ENCODE results near the gene ZNF787.

Gene ZNF787

DNA sequence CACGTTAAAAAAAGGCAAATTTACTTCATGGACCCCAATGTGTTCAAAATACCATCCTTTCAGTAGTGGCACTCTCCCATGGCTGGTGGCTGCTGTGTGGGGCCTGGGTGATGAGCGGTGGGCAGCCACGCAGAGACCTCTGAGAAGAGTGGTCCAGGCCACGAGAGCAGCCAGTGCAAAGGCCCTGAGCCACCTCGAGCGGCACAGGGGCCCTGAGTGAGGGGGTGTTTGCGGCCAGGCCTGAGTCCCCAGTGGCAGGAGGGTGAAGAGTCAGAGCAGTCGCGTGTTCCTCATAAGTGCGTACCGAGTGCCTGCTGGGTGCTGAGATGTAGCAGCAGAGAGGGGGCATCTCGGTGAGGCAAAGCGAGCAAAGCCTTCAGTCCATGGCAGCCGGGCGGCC, 27.0 kb upstream of the ZNF787 start:
- Histone ChIP-seq H2AK5ac (ENCODE audit: low read length) (no peak overlapping the region), H3K79me2 (ENCODE audit: control insufficient read depth, insufficient read depth, low read length, poor library complexity) (peaks cover under 1% of the 10 kb centered on the region), H3K14ac (ENCODE audit: low read length) (no peak overlapping the region), H2BK120ac (ENCODE audit: insufficient read depth, low read length, poor library complexity) (no peak overlapping the region), H3K36me3 (ENCODE audit: control insufficient read depth in 1 of 2, insufficient read depth in 2 of 2, low read length in 2 of 2) (peaks cover 33 to 36% of the 10 kb centered on the region in 2 experiments), H3K27me3 (ENCODE audit: insufficient read depth, low read length) (no peaks in the 10 kb centered on the region), H4K8ac (ENCODE audit: low read depth, low read length) (no peak overlapping the region), H2BK5ac (ENCODE audit: low read depth, low read length, poor library complexity) (no peak overlapping the region), H3K9ac (ENCODE audit: low read length) (no peak overlapping the region), H3K4ac (ENCODE audit: low read depth, low read length) (no peak overlapping the region), H3K4me3 (ENCODE audit: low read depth, low read length) (no peak overlapping the region), H4K12ac (ENCODE audit: low read depth, low read length) (no peak overlapping the region), H4K91ac (ENCODE audit: low read depth, low read length) (no peak overlapping the region), H3K4me1 (ENCODE audit: control insufficient read depth in 1 of 2, insufficient read depth in 2 of 2, low read length in 2 of 2) (peaks cover 12% of the 10 kb centered on the region in 2 experiments), H3K27ac (ENCODE audit: low read depth, low read length) (no peak overlapping the region), H2AFZ (ENCODE audit: insufficient read depth, low read length, poor library complexity) (no peak overlapping the region), H2BK12ac (ENCODE audit: low read length) (no peak overlapping the region), H3K9me3 (ENCODE audit: insufficient read depth, low read depth, low read length) (no peaks in the 10 kb centered on the region), H3K23ac (ENCODE audit: low read length) (no peak overlapping the region), H3K18ac (ENCODE audit: low read length) (no peak overlapping the region), H3K79me1 (ENCODE audit: low read length) (peaks cover 4% of the 10 kb centered on the region), H3K4me2 (ENCODE audit: low read length) (no peak overlapping the region)
- no peak for DNase-seq
- no CpG with 5 or more reads among the region's 15 CpGs for WGBS (ENCODE audit: extremely low coverage, insufficient coverage, insufficient read length)

DNA sequence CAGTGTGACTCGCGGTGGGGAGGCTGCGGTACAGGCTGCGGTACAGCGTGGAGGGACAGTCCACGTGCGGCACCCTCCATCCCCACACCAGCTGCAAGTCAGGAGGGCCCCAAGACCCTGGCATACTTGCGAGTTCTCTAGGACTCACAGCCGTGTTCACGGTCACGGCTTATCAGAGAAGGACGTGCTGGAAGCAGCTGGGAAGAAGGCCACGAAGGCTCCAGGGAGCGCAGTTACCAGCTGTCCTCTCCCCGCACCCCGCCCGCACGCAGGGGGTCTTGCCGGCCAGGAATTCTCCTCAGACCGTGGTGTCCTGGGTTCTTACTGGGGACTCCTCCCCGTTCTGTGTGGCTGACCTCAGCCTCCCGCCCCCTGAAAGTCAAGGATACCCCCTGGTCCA, 26.2 kb upstream of the ZNF787 start:
- Histone ChIP-seq H2BK120ac (ENCODE audit: insufficient read depth, low read length, poor library complexity) (no peak overlapping the region), H3K9me3 (ENCODE audit: insufficient read depth, low read depth, low read length) (no peaks in the 10 kb centered on the region), H3K9ac (ENCODE audit: low read length) (no peak overlapping the region), H4K12ac (ENCODE audit: low read depth, low read length) (no peak overlapping the region), H3K4me3 (ENCODE audit: low read depth, low read length) (no peak overlapping the region), H4K91ac (ENCODE audit: low read depth, low read length) (no peak overlapping the region), H3K23ac (ENCODE audit: low read length) (no peak overlapping the region), H3K4me2 (ENCODE audit: low read length) (no peak overlapping the region), H2AK5ac (ENCODE audit: low read length) (no peak overlapping the region), H3K4ac (ENCODE audit: low read depth, low read length) (no peak overlapping the region), H3K27ac (ENCODE audit: low read depth, low read length) (no peak overlapping the region), H3K36me3 (ENCODE audit: control insufficient read depth in 1 of 2, insufficient read depth in 2 of 2, low read length in 2 of 2) (peaks cover 31 to 36% of the 10 kb centered on the region in 2 experiments), H2BK5ac (ENCODE audit: low read depth, low read length, poor library complexity) (no peak overlapping the region), H2AFZ (ENCODE audit: insufficient read depth, low read length, poor library complexity) (no peak overlapping the region), H3K79me2 (ENCODE audit: control insufficient read depth, insufficient read depth, low read length, poor library complexity) (peaks cover 2% of the 10 kb centered on the region), H3K4me1 (ENCODE audit: control insufficient read depth in 1 of 2, insufficient read depth in 2 of 2, low read length in 2 of 2) (peaks cover 12% of the 10 kb centered on the region in 2 experiments), H2BK12ac (ENCODE audit: low read length) (no peak overlapping the region), H3K27me3 (ENCODE audit: insufficient read depth, low read length) (no peaks in the 10 kb centered on the region), H3K14ac (ENCODE audit: low read length) (no peak overlapping the region), H4K8ac (ENCODE audit: low read depth, low read length) (no peak overlapping the region), H3K18ac (ENCODE audit: low read length) (no peak overlapping the region), H3K79me1 (ENCODE audit: low read length) (peaks cover 5% of the 10 kb centered on the region)
- DNase-seq, result no peak
- WGBS (ENCODE audit: extremely low coverage, insufficient coverage, insufficient read length), result no CpG with 5 or more reads among the region's 22 CpGs

DNA sequence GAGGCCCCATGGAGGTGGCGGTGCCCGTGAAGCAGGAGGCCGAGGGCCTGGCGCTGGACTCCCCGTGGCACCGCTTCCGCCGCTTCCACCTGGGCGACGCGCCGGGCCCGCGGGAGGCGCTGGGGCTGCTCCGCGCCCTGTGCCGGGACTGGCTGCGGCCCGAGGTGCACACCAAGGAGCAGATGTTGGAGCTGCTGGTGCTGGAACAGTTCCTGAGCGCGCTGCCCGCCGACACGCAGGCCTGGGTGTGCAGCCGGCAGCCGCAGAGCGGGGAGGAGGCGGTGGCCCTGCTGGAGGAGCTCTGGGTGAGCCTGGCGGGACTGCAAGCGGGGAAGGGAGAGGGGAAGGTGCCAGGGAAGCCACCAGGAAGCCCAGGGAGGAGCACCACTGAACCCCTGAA, 25.8 kb upstream of the ZNF787 start:
- Histone ChIP-seq H3K18ac (ENCODE audit: low read length) (no peak overlapping the region), H3K4me1 (ENCODE audit: control insufficient read depth in 1 of 2, insufficient read depth in 2 of 2, low read length in 2 of 2) (peaks cover 14 to 16% of the 10 kb centered on the region in 2 experiments), H3K14ac (ENCODE audit: low read length) (no peak overlapping the region), H2BK12ac (ENCODE audit: low read length) (no peak overlapping the region), H3K4ac (ENCODE audit: low read depth, low read length) (no peak overlapping the region), H4K12ac (ENCODE audit: low read depth, low read length) (no peak overlapping the region), H2AK5ac (ENCODE audit: low read length) (no peak overlapping the region), H2BK5ac (ENCODE audit: low read depth, low read length, poor library complexity) (no peak overlapping the region), H3K23ac (ENCODE audit: low read length) (no peak overlapping the region), H2BK120ac (ENCODE audit: insufficient read depth, low read length, poor library complexity) (no peak overlapping the region), H3K9me3 (ENCODE audit: insufficient read depth, low read depth, low read length) (no peaks in the 10 kb centered on the region), H3K36me3 (ENCODE audit: control insufficient read depth in 1 of 2, insufficient read depth in 2 of 2, low read length in 2 of 2) (peaks cover 31 to 36% of the 10 kb centered on the region in 2 experiments), H3K4me3 (ENCODE audit: low read depth, low read length) (no peak overlapping the region), H2AFZ (ENCODE audit: insufficient read depth, low read length, poor library complexity) (no peak overlapping the region), H3K27ac (ENCODE audit: low read depth, low read length) (no peak overlapping the region), H3K79me1 (ENCODE audit: low read length) (peaks cover 5% of the 10 kb centered on the region), H3K27me3 (ENCODE audit: insufficient read depth, low read length) (no peaks in the 10 kb centered on the region), H3K79me2 (ENCODE audit: control insufficient read depth, insufficient read depth, low read length, poor library complexity) (peaks cover 2% of the 10 kb centered on the region), H4K8ac (ENCODE audit: low read depth, low read length) (no peak overlapping the region), H3K9ac (ENCODE audit: low read length) (no peak overlapping the region), H4K91ac (ENCODE audit: low read depth, low read length) (no peak overlapping the region), H3K4me2 (ENCODE audit: low read length) (no peak overlapping the region)
- no peak for DNase-seq
- no CpG with 5 or more reads among the region's 31 CpGs for WGBS (ENCODE audit: extremely low coverage, insufficient coverage, insufficient read length)

DNA sequence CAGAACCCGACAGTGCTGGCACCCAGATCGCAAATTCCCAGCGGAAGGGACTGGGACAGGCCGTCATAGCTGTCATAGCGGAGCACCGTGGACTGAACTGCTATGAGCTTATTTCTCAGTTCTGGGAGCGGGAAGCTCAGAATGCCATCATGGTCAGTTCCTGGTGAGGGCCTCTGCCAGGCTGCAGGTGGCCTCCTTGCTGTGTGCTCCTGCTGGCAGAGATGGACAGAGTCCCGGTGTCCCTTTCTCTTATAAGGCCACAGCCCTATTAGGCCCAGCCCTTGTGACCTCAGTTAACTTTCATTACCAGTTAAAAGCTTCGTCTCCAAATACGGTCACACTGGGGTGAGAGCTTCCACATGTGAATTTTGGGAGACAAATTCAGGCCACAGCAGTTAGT, 24.6 kb upstream of the ZNF787 start:
- H4K8ac ChIP-seq (ENCODE audit: low read depth, low read length), result no peak overlapping the region
- H3K27me3 ChIP-seq (ENCODE audit: insufficient read depth, low read length), result no peaks in the 10 kb centered on the region
- H3K4me3 ChIP-seq (ENCODE audit: low read depth, low read length), result no peak overlapping the region
- H3K4ac ChIP-seq (ENCODE audit: low read depth, low read length), result no peak overlapping the region
- no peak overlapping the region for H3K14ac ChIP-seq (ENCODE audit: low read length)
- DNase-seq, result no peak
- no peak overlapping the region for H3K23ac ChIP-seq (ENCODE audit: low read length)
- no peak overlapping the region for H2BK5ac ChIP-seq (ENCODE audit: low read depth, low read length, poor library complexity)
- peaks cover 2% of the 10 kb centered on the region for H3K79me2 ChIP-seq (ENCODE audit: control insufficient read depth, insufficient read depth, low read length, poor library complexity)
- no peak overlapping the region for H2AFZ ChIP-seq (ENCODE audit: insufficient read depth, low read length, poor library complexity)
- H3K18ac ChIP-seq (ENCODE audit: low read length), result no peak overlapping the region
- no peak overlapping the region for H3K9ac ChIP-seq (ENCODE audit: low read length)
- no peak overlapping the region for H4K91ac ChIP-seq (ENCODE audit: low read depth, low read length)
- peaks cover 7% of the 10 kb centered on the region for H3K79me1 ChIP-seq (ENCODE audit: low read length)
- no peak overlapping the region for H2BK120ac ChIP-seq (ENCODE audit: insufficient read depth, low read length, poor library complexity)
- no peak overlapping the region for H3K4me2 ChIP-seq (ENCODE audit: low read length)
- H2AK5ac ChIP-seq (ENCODE audit: low read length), result no peak overlapping the region
- H3K4me1 ChIP-seq (ENCODE audit: control insufficient read depth in 1 of 2, insufficient read depth in 2 of 2, low read length in 2 of 2), result peaks cover 15 to 17% of the 10 kb centered on the region in 2 experiments
- no peak overlapping the region for H3K27ac ChIP-seq (ENCODE audit: low read depth, low read length)
- no peak overlapping the region for H4K12ac ChIP-seq (ENCODE audit: low read depth, low read length)
- H3K9me3 ChIP-seq (ENCODE audit: insufficient read depth, low read depth, low read length), result no peaks in the 10 kb centered on the region
- H2BK12ac ChIP-seq (ENCODE audit: low read length), result no peak overlapping the region
- peaks cover 29 to 36% of the 10 kb centered on the region in 2 experiments for H3K36me3 ChIP-seq (ENCODE audit: control insufficient read depth in 1 of 2, insufficient read depth in 2 of 2, low read length in 2 of 2)
- WGBS (ENCODE audit: extremely low coverage, insufficient coverage, insufficient read length), result no CpG with 5 or more reads among the region's 10 CpGs

Data from trophoblast cell (in vitro differentiated cells and primary cell).